ENCODE results near the gene CNOT6L.

DNA sequence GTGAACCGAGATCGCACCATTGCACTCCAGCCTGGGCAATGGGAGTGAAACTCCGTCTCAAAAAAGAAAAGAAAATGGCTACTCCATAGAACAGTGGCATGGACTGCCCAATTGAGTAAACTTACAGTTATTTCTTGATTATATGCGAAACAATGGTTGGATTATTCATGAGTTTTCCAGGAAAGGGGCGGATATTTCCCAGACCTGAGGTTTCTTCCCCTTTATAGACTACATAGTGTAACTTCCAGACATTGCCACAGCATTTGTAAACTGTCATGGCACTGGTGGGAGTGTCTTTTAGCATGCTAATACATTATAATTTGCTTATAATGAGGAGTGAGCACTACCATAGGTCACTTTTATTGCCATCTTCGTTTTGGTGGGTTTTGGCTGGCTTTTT, 29.3 kb upstream of the CNOT6L start:
- TF ChIP-seq, protein P1, sequence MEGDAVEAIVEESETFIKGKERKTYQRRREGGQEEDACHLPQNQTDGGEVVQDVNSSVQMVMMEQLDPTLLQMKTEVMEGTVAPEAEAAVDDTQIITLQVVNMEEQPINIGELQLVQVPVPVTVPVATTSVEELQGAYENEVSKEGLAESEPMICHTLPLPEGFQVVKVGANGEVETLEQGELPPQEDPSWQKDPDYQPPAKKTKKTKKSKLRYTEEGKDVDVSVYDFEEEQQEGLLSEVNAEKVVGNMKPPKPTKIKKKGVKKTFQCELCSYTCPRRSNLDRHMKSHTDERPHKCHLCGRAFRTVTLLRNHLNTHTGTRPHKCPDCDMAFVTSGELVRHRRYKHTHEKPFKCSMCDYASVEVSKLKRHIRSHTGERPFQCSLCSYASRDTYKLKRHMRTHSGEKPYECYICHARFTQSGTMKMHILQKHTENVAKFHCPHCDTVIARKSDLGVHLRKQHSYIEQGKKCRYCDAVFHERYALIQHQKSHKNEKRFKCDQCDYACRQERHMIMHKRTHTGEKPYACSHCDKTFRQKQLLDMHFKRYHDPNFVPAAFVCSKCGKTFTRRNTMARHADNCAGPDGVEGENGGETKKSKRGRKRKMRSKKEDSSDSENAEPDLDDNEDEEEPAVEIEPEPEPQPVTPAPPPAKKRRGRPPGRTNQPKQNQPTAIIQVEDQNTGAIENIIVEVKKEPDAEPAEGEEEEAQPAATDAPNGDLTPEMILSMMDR (conservative IDR thresholded peaks at IDR 0.05; ENCODE audit: low read length), result no peak
- no peak for TF ChIP-seq EZH2phosphoT487 (IDR thresholded peaks at IDR 0.05; ENCODE audit: borderline replicate concordance)

All from Loucy (cell line).